GM21360 (cell line): Measurements from ENCODE around the gene ZMYND12.

ENCODE experiments used
- ATAC-seq: cut with Tn5 transposase; IDR thresholded peaks from one replicate; pipeline ENCODE4 v1.9.1; 2021; ENCODE audit warnings: mild to moderate bottlenecking, moderate library complexity; ENCODE audit not compliant: unreplicated experiment

The ZMYND12 gene

DNA sequence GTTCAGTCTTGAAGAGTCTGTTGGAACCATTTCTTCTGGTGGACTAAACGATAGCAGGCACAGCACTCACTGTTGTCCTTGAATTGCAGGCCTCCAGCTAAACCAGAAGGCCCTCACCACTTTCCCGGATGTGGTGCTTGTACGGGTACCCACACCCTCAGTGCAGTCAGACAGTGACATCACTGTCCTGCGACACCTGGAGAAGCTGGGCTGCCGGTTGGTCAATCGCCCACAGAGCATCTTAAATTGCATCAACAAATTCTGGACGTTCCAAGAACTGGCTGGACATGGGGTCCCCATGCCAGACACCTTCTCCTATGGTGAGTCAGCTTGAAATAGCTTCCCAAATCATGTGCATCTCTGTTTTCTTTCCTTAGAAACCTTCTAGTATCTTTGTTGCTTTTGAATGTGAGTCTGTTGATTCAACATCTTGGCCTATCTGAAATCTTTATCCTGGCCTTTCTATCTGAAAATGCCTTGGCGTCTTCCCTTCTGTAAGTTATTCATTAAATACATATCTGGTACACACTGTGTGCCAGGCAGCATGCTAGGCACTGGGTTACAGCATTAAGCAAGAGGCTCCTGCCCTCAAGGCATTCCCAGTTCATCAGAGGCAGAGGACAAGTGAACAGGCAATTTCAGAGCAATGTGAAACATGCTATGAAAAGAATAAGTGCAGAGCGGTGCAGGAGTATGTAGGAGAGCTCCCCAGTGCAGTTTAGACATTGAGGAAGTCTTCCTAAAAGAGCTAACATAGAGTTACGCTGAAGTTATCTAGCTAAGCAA is 56.3 kb downstream of the ZMYND12 start:
- no peak for ATAC-seq

DNA sequence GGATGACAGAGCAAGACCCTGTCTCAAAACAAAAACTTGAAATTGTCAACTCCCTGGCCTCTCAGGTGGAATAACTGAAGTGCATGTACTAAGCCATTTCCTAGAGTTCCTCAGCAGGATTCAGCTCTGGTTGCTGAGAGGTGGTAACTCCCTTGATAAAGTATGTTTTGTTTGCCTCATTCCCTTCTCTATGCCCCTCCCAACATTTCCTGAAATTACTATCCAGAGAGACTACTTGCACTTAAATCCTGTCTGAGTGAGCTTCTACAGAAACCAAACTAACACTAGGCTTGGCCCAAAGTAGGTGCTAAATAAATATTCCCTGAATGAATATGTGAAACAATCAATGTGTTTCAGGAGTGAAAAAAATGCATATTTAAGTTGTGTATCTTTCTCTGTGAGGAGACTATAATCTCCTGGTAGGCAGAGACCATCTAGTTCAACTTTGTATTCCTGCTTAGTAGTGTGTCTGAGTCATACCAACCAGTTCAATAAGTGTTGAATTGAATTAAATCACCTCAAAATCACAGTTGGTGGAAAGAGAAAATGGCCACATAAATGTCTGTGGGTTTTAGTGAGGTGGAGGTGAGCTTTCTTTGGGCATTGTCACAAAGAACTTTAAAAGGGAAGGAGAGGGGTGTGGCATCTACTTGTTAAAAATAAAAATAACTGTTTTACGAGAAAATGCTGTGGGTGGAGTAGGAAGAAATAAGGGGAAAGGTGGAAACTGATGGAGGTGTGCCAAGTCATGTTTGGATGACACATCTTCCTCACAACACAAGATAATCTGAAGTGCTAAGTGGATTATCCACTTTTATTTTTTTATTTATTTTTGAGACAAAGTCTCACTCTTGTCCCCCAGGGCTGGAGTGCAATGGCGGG is 62.6 kb downstream of the ZMYND12 start:
- ATAC-seq, result no peak

DNA sequence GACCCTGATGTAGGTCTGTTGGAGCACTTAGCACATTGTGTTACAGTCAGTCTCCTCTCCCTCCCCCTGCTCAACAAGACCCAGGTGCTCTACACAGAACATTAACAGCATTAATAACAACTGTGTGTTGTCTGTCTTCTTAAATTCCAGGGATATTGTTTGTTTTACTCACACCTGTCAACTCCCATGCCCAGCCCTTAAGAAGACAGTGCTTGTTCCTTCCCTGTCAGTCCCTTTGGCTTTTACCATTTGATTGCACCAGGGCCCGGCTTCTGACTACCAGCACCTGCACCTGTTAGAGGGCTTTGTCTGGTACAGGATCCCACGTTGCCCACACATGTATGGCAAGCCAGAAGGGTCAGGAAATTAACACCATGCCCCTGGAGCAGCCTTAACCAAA is 63.6 kb downstream of the ZMYND12 start:
- ATAC-seq, result no peak

DNA sequence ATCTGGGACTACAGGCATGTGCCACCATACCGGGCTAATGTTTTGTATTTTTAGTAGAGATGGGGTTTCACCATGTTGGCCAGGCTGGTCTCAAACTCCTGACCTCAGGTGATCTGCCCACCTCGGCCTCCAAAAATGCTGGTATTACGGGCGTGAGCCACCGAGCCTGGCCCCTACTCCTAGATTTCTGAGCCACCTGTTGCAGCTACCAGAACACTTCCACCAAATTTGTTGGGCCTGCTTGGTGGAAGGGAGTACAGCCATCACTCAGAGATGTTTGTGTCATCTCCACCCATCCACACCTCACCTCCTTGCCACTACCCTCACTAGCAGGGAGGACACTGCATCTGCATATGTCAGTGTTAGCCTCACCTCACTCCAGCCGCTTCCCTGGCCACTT is 69.8 kb downstream of the ZMYND12 start:
- no peak for ATAC-seq

DNA sequence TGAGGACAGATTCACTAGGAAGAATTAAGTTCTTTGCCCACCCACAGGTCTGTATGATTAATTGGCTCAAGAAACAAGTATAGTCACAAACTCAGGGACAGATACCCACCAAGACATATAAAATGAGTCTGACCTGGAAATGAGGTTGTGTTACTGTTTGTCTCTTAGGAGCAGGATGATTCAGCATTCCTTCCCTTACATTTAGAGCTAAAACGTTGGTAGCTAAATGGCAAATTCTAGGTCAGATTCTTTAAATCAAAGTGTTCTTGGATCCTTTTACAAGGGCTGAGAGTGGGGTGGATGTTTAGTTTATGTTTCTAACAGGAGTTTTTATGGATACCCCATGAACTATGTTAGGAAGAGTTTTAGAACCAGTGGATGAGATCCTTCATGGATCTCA is 70.5 kb downstream of the ZMYND12 start:
- no peak for ATAC-seq

DNA sequence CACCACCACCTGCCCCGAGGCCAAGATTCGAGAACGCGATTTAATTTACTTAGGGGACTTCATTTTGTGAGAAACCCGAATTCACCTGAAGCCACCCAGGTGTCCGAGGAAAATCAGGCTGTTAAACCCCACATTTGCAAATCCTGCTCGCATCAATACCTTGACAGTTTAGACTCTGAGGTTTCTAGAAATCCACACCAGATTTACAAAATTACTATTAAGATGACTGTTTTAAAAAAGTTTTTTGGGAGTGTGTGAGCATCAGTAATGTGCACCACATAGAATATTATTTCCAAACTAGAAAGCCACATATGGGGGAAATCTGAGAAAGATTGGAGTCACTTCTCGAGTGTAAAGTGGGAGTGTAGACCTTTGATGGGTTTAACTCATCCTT is 74.5 kb downstream of the ZMYND12 start:
- ATAC-seq, result no peak

DNA sequence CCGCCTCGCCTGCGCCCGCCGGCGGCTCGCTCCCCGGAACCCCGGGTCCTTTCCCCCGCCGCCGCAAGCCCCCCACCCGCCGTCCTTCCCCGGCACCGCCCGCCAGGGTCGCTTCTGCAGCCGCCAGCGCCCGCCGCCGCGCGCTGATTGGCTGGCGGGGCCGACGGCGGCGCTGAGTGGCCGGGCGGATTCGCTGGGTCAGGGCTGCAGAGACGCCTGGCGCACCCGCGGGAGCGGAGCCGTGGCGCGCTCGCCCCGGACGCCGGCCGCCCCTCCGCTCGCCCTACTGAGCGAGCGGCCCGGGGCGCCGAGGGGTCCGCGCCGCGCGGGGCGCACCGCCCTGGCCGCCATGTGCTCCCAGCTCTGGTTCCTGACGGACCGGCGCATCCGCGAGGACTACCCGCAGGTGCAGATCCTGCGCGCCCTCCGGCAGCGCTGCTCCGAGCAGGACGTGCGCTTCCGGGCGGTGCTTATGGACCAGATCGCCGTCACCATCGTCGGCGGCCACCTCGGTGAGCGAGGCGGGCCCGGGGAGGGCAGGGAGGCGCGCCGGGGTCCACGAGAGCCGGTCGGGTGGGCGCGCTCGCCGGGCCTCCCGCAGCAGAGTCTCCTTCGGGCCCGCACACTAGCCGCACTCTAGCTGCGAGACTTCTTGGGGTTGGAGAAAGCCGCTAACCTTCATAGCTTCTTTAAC is 75.1 kb downstream of the ZMYND12 start, which contains the start of gene RIMKLA:
RIMKLA (plus strand) TSS at position 207 of the 694 bp plus-strand sequence; CDS start at position 350, 143 bp downstream.
- peak; percentile 87 for ATAC-seq
